ENCODE measurements around the gene CACNA1C. TPM values are rescaled to one million over a fixed set of nuclear protein-coding genes. Genes with fewer than 3 reads are reported as not detected.
A peak's percentile ranks its signal among the peaks of the same experiment; 100 is the strongest.

The CACNA1C gene
- total RNA-seq, 2 donors from 2014 or later = 0.06 TPM; not detected in 1

- Mint-ChIP-seq H3K27me3 (peaks cover 36 to 54% of the 10 kb centered on the region in 2 donors), H3K4me3 (no peak overlapping the region), H3K27ac (no peak overlapping the region), H3K36me3 (no peaks in the 10 kb centered on the region), H3K4me1 (ENCODE audit: low read depth in 2 of 2) (peaks cover 0 to 3% of the 10 kb centered on the region in 2 donors), H3K9me3 (no peaks in the 10 kb centered on the region)
- ATAC-seq (no peak), DNase-seq (ENCODE audit: low spot score) (no peak)
These were observed 587.5 kb downstream of the CACNA1C start for GRCh38 chr12:2640281-2640680.

GRCh38 chr12:2640709-2641108 is 587.9 kb downstream of the CACNA1C start:
- ATAC-seq (peak; percentile 63 to 73), DNase-seq (ENCODE audit: low spot score) (no peak)
- peaks cover 0 to 3% of the 10 kb centered on the region in 2 donors for H3K4me1 Mint-ChIP-seq (ENCODE audit: low read depth in 2 of 2)
- H3K27ac Mint-ChIP-seq = no peak overlapping the region
- H3K36me3 Mint-ChIP-seq = no peaks in the 10 kb centered on the region
- no peak overlapping the region for H3K4me3 Mint-ChIP-seq
- no peaks in the 10 kb centered on the region for H3K9me3 Mint-ChIP-seq
- H3K27me3 Mint-ChIP-seq = peaks cover 37 to 54% of the 10 kb centered on the region in 2 donors

DNA sequence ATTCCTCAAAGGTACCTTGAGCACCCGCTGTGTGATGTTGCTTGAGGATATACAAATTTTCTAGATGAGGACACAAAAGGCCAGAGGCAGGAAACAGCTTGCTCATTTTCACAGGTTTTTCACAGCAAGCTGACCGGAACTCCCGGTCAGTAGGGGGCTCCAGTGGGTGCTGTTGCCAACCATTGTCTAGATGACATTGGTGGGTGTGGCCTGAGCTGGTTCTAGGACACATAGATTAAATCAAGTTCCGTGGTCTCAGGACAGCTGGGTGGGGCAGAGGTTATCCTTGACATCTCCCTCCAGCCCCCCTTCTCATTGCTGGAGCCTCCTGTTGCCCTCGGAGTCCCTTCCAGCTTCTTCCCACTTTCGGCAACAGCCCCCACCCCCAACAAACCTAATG is 588.4 kb downstream of the CACNA1C start:
- no peak for ATAC-seq
- peaks cover 40 to 56% of the 10 kb centered on the region in 2 donors for H3K27me3 Mint-ChIP-seq
- no peaks in the 10 kb centered on the region for H3K9me3 Mint-ChIP-seq
- no peak overlapping the region for H3K4me3 Mint-ChIP-seq
- no peaks in the 10 kb centered on the region for H3K36me3 Mint-ChIP-seq
- no peak for DNase-seq (ENCODE audit: low spot score)
- H3K4me1 Mint-ChIP-seq (ENCODE audit: low read depth in 2 of 2) = peaks cover 0 to 3% of the 10 kb centered on the region in 2 donors
- no peak overlapping the region for H3K27ac Mint-ChIP-seq

DNA sequence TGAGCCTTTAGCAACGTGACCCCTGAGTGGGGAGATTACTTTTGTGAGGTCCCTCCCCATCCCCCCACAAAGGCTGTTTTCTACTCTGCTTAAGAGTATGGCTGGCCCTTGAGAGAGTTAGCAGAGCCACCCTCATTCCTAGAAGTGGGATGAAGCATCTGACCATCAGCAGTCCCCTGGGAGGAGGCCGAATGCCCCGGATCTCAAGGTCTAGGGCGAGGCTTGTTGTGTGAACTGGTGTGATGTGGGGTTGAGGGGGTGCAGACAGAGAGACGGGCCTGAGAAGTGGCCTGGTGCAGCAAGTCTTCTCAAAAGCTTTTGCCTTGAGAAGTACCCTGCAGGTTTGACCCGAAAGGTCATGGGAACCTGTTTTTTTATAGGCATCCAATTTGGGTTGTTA is 589.0 kb downstream of the CACNA1C start:
- no peak overlapping the region for H3K4me3 Mint-ChIP-seq
- peaks cover 0 to 3% of the 10 kb centered on the region in 2 donors for H3K4me1 Mint-ChIP-seq (ENCODE audit: low read depth in 2 of 2)
- peaks cover 41 to 61% of the 10 kb centered on the region in 2 donors for H3K27me3 Mint-ChIP-seq
- DNase-seq (ENCODE audit: low spot score) (no peak), ATAC-seq (no peak)
- H3K27ac Mint-ChIP-seq = no peak overlapping the region
- no peaks in the 10 kb centered on the region for H3K36me3 Mint-ChIP-seq
- no peaks in the 10 kb centered on the region for H3K9me3 Mint-ChIP-seq

DNA sequence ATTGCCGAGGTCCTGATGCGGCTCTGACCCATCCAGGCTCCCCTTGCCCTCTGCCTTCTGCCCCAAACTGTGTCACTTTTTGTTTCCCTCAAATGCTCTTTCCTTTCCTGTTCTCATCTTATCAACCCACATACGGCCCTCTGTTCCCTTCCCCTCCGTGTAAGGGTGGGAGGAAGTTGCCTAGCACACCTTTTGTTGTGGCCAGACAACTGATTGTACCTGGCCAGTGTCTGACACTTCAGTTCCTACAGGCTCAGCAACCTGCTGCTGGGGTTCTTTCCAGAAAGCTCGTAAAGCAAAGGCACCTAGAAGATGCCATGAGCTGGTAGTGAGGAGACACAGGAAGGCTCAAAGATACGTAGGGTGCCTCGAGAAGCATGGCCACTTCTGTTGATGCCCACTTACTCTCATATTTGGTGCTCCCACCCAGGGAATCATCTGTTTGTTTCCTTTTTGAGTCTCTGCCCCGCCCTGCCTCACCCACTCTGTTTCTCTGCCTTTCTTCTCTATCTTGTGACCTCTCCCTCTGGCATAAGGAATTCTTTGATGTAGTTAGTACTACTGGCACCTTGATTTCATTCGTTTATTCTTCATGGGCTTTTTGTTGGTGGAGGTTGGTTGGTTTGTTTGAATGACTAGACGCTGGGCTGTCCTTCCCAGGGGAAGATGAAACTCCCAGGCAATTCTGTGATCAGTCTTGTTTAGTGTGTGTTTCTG is 589.5 kb downstream of the CACNA1C start:
- no peak overlapping the region for H3K27ac Mint-ChIP-seq
- peaks cover 44 to 64% of the 10 kb centered on the region in 2 donors for H3K27me3 Mint-ChIP-seq

GRCh38 chr12:2642896-2643425 is 590.2 kb downstream of the CACNA1C start:
- H3K4me1 Mint-ChIP-seq (ENCODE audit: low read depth in 2 of 2) = peaks cover 0 to 3% of the 10 kb centered on the region in 2 donors
- H3K27me3 Mint-ChIP-seq = peaks cover 42 to 59% of the 10 kb centered on the region in 2 donors
- H3K27ac Mint-ChIP-seq = no peak overlapping the region
- no peak overlapping the region for H3K4me3 Mint-ChIP-seq
- H3K9me3 Mint-ChIP-seq = no peaks in the 10 kb centered on the region
- ATAC-seq = no peak
- no peaks in the 10 kb centered on the region for H3K36me3 Mint-ChIP-seq
- no peak for DNase-seq (ENCODE audit: low spot score)

More for the DNA sequence above, 589.5 kb downstream of the CACNA1C start:
- Mint-ChIP-seq H3K4me3 (no peak overlapping the region), H3K4me1 (ENCODE audit: low read depth in 2 of 2) (peaks cover 0 to 3% of the 10 kb centered on the region in 2 donors), H3K36me3 (no peaks in the 10 kb centered on the region), H3K9me3 (no peaks in the 10 kb centered on the region)
- ATAC-seq = no peak
- DNase-seq (ENCODE audit: low spot score) = no peak

GRCh38 chr12:2643576-2644135 is 590.9 kb downstream of the CACNA1C start:
- Mint-ChIP-seq H3K9me3 (no peaks in the 10 kb centered on the region), H3K4me1 (ENCODE audit: low read depth in 2 of 2) (peaks cover 0 to 3% of the 10 kb centered on the region in 2 donors), H3K27me3 (peaks cover 40 to 52% of the 10 kb centered on the region in 2 donors), H3K36me3 (no peaks in the 10 kb centered on the region), H3K4me3 (no peak overlapping the region), H3K27ac (no peak overlapping the region)
- ATAC-seq (no peak), DNase-seq (ENCODE audit: low spot score) (no peak)

- Mint-ChIP-seq H3K27ac (no peak overlapping the region), H3K36me3 (no peaks in the 10 kb centered on the region), H3K4me1 (ENCODE audit: low read depth in 2 of 2) (peaks cover 0 to 3% of the 10 kb centered on the region in 2 donors), H3K27me3 (peaks cover 43 to 57% of the 10 kb centered on the region in 2 donors), H3K4me3 (no peak overlapping the region), H3K9me3 (no peaks in the 10 kb centered on the region)
- DNase-seq (ENCODE audit: low spot score) = no peak
- no peak for ATAC-seq
These were observed 592.1 kb downstream of the CACNA1C start for GRCh38 chr12:2644683-2645405.

GRCh38 chr12:2645460-2645859 is 592.7 kb downstream of the CACNA1C start:
- H3K27ac Mint-ChIP-seq = no peak overlapping the region

DNA sequence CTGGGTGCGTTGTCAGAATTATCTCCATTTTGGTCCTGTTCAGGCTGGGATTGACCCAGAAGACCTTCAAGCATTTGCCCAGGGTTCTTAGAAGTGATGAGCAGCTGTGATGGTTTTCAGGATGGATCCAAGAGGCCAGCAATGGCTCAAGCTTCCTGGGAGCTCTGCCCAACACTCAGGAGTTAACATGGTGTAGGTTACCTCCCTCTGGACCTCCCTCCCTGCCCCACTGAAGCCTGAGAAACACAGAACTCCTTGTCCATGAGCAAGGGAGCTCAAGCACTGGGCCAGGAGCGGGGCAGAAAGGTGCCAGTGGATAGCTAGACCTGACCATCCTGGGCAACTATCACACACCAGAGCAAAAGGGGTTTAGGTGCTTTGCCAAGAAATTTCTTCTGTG is 593.6 kb downstream of the CACNA1C start:
- Mint-ChIP-seq H3K4me1 (ENCODE audit: low read depth in 2 of 2) (no peaks in the 10 kb centered on the region), H3K9me3 (no peaks in the 10 kb centered on the region), H3K27me3 (peaks cover 43 to 55% of the 10 kb centered on the region in 2 donors)

More at GRCh38 chr12:2645460-2645859, 592.7 kb downstream of the CACNA1C start:
- DNase-seq (ENCODE audit: low spot score) (no peak), ATAC-seq (no peak)
- H3K36me3 Mint-ChIP-seq = no peaks in the 10 kb centered on the region
- H3K4me3 Mint-ChIP-seq = no peak overlapping the region
- H3K27me3 Mint-ChIP-seq = peaks cover 45 to 60% of the 10 kb centered on the region in 2 donors
- peaks cover 0 to 3% of the 10 kb centered on the region in 2 donors for H3K4me1 Mint-ChIP-seq (ENCODE audit: low read depth in 2 of 2)
- H3K9me3 Mint-ChIP-seq = no peaks in the 10 kb centered on the region

DNA sequence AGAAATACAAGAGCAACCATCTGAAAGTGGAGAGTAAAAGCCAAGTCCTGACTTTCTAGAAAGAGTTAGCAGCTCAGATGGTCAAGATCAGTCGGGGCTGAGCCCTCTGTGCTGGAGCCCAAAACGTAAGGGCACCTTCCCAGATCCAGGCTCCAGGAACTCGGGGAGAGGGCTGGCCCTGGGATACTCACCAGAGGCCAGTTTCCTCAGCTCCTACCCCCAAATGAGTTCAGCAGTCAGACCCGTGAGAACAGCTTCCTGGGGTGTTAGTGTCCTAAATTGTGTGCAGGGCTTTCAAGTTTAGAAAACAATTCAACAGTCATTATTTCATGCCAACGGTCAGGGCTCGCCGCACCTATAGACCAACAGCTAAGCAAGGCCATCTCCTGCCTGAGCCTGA is 594.4 kb downstream of the CACNA1C start:
- H3K27me3 Mint-ChIP-seq = peaks cover 37 to 55% of the 10 kb centered on the region in 2 donors
- no peak overlapping the region for H3K27ac Mint-ChIP-seq

More for the DNA sequence above, 593.6 kb downstream of the CACNA1C start:
- H3K4me3 Mint-ChIP-seq = no peak overlapping the region
- H3K36me3 Mint-ChIP-seq = no peaks in the 10 kb centered on the region
- H3K27ac Mint-ChIP-seq = no peak overlapping the region
- DNase-seq (ENCODE audit: low spot score) (no peak), ATAC-seq (no peak)

DNA sequence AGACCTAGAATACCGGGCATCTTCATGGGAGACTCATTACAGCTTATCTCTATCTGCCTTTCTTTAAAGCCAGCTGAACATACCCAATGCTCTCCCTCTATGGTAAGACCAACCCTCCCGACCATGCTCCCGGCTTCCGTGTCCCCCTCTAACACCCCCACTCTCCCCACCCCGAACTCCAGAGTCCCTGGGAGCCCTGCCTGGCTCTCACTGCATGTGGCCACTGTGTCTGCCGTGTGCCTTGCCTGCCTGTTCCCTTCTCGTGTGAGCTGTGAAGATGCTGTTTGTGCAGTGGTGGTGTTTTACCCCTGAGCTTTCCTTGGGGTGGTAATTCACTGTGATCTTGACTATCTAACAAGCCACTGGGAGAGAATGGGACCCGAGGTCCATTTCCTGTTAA is 595.6 kb downstream of the CACNA1C start:
- H3K36me3 Mint-ChIP-seq = no peaks in the 10 kb centered on the region

More for the DNA sequence above, 594.4 kb downstream of the CACNA1C start:
- H3K4me3 Mint-ChIP-seq = no peak overlapping the region
- no peaks in the 10 kb centered on the region for H3K4me1 Mint-ChIP-seq (ENCODE audit: low read depth in 2 of 2)
- no peaks in the 10 kb centered on the region for H3K36me3 Mint-ChIP-seq
- ATAC-seq = no peak
- DNase-seq (ENCODE audit: low spot score) = no peak
- no peaks in the 10 kb centered on the region for H3K9me3 Mint-ChIP-seq

DNA sequence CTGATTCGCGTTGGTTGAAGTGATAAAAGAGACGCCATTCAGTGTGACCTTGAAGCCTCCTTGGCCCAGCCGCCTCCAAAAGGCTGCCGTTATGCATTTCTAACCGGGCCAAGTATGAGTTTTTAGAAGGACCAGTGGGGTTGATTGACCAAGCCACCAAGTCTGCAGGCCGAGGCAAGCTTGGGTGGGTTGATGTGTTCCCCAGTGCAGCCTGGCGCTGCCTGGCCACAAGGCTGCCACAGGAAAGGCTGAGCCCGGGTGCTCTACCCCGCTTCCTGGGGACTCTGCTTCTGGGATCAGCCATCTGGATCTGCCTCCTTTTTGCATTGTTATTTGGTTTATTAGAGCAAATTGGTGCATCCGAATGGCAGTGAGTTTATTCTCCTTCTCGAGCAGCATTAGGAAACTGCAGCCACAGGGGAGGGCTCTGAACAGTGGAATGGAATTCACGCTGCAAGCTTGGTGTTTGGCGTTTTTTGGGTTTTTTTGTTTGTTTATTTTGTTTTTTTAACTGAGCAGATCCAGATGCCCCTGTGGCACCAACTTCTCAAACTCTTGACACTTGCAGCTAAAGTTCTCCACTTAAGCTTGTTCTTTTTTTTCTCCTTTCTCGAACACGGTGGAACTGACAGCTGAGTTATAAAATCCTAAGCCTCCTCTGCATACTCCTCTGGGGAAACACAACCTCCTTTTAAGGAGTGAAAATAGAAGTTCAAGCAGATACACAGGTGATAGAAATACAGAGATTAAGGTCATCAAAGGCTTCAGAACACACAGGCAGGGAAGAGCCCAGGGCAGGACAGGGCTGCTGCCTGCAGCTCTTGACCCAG is 596.6 kb downstream of the CACNA1C start:
- DNase-seq (ENCODE audit: low spot score) (no peak), ATAC-seq (no peak)
- no peaks in the 10 kb centered on the region for H3K36me3 Mint-ChIP-seq
- H3K27ac Mint-ChIP-seq = no peak overlapping the region
- H3K27me3 Mint-ChIP-seq = peaks cover 24 to 36% of the 10 kb centered on the region in 2 donors
- no peaks in the 10 kb centered on the region for H3K4me1 Mint-ChIP-seq (ENCODE audit: low read depth in 2 of 2)
- H3K4me3 Mint-ChIP-seq = no peak overlapping the region
- H3K9me3 Mint-ChIP-seq = no peaks in the 10 kb centered on the region

More for the DNA sequence above, 595.6 kb downstream of the CACNA1C start:
- Mint-ChIP-seq H3K27ac (no peak overlapping the region), H3K9me3 (no peaks in the 10 kb centered on the region), H3K27me3 (peaks cover 30 to 43% of the 10 kb centered on the region in 2 donors), H3K4me3 (no peak overlapping the region), H3K4me1 (ENCODE audit: low read depth in 2 of 2) (no peaks in the 10 kb centered on the region)
- DNase-seq (ENCODE audit: low spot score) (no peak), ATAC-seq (no peak)

Measured in natural killer cell treated with Interleukin-12 subunit alpha and Interleukin-12 subunit beta and Interleukin-15 and Interleukin-18, amount 100 ng/mL, for 72 hours (primary cell).